BLaER1 treated with 17β-estradiol and CSF1 and Interleukin-3, amounts not matched to agents 10 nM and 100 nM (cell line): ENCODE data around the gene C1QB.

Experiments
- H3K27ac ChIP-seq, 11 experiments: shearing (Covaris generic); formaldehyde crosslinking; 2 replicates each; pipeline ENCODE4 v1.8.1; 2022
- H3K27me3 ChIP-seq, 11 experiments: shearing (Covaris generic); formaldehyde crosslinking; 2 replicates each; pipeline ENCODE4 v1.8.1; 2022
- H3K36me3 ChIP-seq, 11 experiments: shearing (Covaris generic); formaldehyde crosslinking; 2 replicates each; pipeline ENCODE4 v1.8.1; 2022
- H3K4me1 ChIP-seq, 10 experiments: shearing (Covaris generic); formaldehyde crosslinking; 2 replicates each; pipeline ENCODE4 v1.8.1; 2022
- H3K4me2 ChIP-seq, 11 experiments: shearing (Covaris generic); formaldehyde crosslinking; 2 replicates each; pipeline ENCODE4 v1.8.1; 2022
- H3K4me3 ChIP-seq, 10 experiments: shearing (Covaris generic); formaldehyde crosslinking; 2 replicates each; pipeline ENCODE4 v1.8.1; 2022
- H3K9ac ChIP-seq, 11 experiments: shearing (Covaris generic); formaldehyde crosslinking; 2 replicates each; pipeline ENCODE4 v1.8.1; 2022
- H3K9me3 ChIP-seq, 11 experiments: shearing (Covaris generic); formaldehyde crosslinking; replicated peaks in 1 of 11; 2 replicates each; pipeline ENCODE4 v1.8.1; 2022
- H4K20me1 ChIP-seq, 11 experiments: shearing (Covaris generic); formaldehyde crosslinking; 2 replicates each; pipeline ENCODE4 v1.8.1; 2022
- Cebpa-rat ChIP-seq, 11 experiments: shearing (Covaris generic); IDR thresholded peaks; 2 replicates each; pipeline ENCODE4 v1.8.1; 2022

C1QB gene

GRCh38 chr1:22652881-22653316, at the start of gene C1QB:
TSS of gene C1QB (plus strand) at chr1:22653236. CDS start at chr1:22659463, 6,227 bp downstream.
- peaks cover 15 to 83% (median 21%) of the 10 kb centered on the region in 10 experiments for H3K4me1 ChIP-seq
- H4K20me1 ChIP-seq = peaks cover 0 to 47% (median 0%) of the 10 kb centered on the region in 11 experiments; a peak in 6 of 22 replicates
- TF ChIP-seq Cebpa-rat (IDR thresholded peaks at IDR 0.05) = no peak
- no peaks in the 10 kb centered on the region for H3K9me3 ChIP-seq
- H3K4me2 ChIP-seq = peak within 1 kb of the TSS; percentile 23 to 98 (median 51); a peak in 19 of 22 replicates
- no peaks in the 10 kb centered on the region for H3K27me3 ChIP-seq
- H3K4me3 ChIP-seq = peak within 1 kb of the TSS in 3 of 10 experiments; percentile 58 to 75 (median 73); a peak in 6 of 20 replicates
- peaks cover 0 to 58% (median 0%) of the 10 kb centered on the region in 11 experiments; a peak in 4 of 22 replicates for H3K36me3 ChIP-seq
- peak within 1 kb of the TSS in 7 of 11 experiments; percentile 3 to 81 (median 38); a peak in 10 of 22 replicates for H3K27ac ChIP-seq
- peak within 1 kb of the TSS in 3 of 11 experiments; percentile 37 to 84 (median 81); a peak in 7 of 22 replicates for H3K9ac ChIP-seq

GRCh38 chr1:22606161-22606560, 46.9 kb upstream of the C1QB start:
- Histone ChIP-seq H4K20me1 (peaks cover 0 to 31% (median 6%) of the 10 kb centered on the region in 11 experiments; a peak in 10 of 22 replicates), H3K4me3 (no peak overlapping the region), H3K9ac (no peak overlapping the region), H3K36me3 (no peaks in the 10 kb centered on the region), H3K27me3 (peaks cover 19 to 41% (median 32%) of the 10 kb centered on the region in 11 experiments), H3K4me2 (peak overlapping the region in 7 of 11 experiments; percentile 0 to 44 (median 27); a peak in 7 of 22 replicates), H3K9me3 (no peaks in the 10 kb centered on the region), H3K27ac (no peak overlapping the region), H3K4me1 (peaks cover 0 to 22% (median 6%) of the 10 kb centered on the region in 10 experiments; a peak in 10 of 20 replicates)
- no peak for TF ChIP-seq Cebpa-rat (IDR thresholded peaks at IDR 0.05)

- H3K27ac ChIP-seq = no peak overlapping the region
- peaks cover 0 to 32% (median 6%) of the 10 kb centered on the region in 11 experiments; a peak in 11 of 22 replicates for H4K20me1 ChIP-seq
- no peak overlapping the region for H3K4me3 ChIP-seq
- H3K9ac ChIP-seq = no peak overlapping the region
- H3K4me1 ChIP-seq = peaks cover 0 to 22% (median 6%) of the 10 kb centered on the region in 10 experiments; a peak in 10 of 20 replicates
- no peak overlapping the region for H3K4me2 ChIP-seq
- no peaks in the 10 kb centered on the region for H3K36me3 ChIP-seq
- H3K9me3 ChIP-seq = no peaks in the 10 kb centered on the region
- no peak for TF ChIP-seq Cebpa-rat (IDR thresholded peaks at IDR 0.05)
- peaks cover 19 to 43% (median 32%) of the 10 kb centered on the region in 11 experiments for H3K27me3 ChIP-seq
Observed at GRCh38 chr1:22607154-22607553, 45.9 kb upstream of the C1QB start.

- H3K27me3 ChIP-seq = peaks cover 19 to 47% (median 34%) of the 10 kb centered on the region in 11 experiments
- no peak for TF ChIP-seq Cebpa-rat (IDR thresholded peaks at IDR 0.05)
- no peak overlapping the region for H3K4me3 ChIP-seq
- no peak overlapping the region for H3K9ac ChIP-seq
- H3K4me2 ChIP-seq = peak overlapping the region in 2 of 11 experiments; percentile 33 to 65; a peak in 3 of 22 replicates
- peaks cover 0 to 34% (median 6%) of the 10 kb centered on the region in 11 experiments; a peak in 10 of 22 replicates for H4K20me1 ChIP-seq
- H3K36me3 ChIP-seq = no peaks in the 10 kb centered on the region
- H3K9me3 ChIP-seq = no peaks in the 10 kb centered on the region
- peaks cover 0 to 22% (median 6%) of the 10 kb centered on the region in 10 experiments; a peak in 10 of 20 replicates for H3K4me1 ChIP-seq
- H3K27ac ChIP-seq = no peak overlapping the region
Observed at GRCh38 chr1:22608361-22608760, 44.7 kb upstream of the C1QB start.

GRCh38 chr1:22609291-22609690, 43.7 kb upstream of the C1QB start:
- no peak overlapping the region for H3K9ac ChIP-seq
- H3K4me3 ChIP-seq = no peak overlapping the region
- H3K27me3 ChIP-seq = peaks cover 19 to 56% (median 38%) of the 10 kb centered on the region in 11 experiments
- H4K20me1 ChIP-seq = peaks cover 0 to 39% (median 6%) of the 10 kb centered on the region in 11 experiments; a peak in 10 of 22 replicates
- no peaks in the 10 kb centered on the region for H3K36me3 ChIP-seq
- H3K4me2 ChIP-seq = no peak overlapping the region
- no peak overlapping the region for H3K27ac ChIP-seq
- TF ChIP-seq Cebpa-rat (IDR thresholded peaks at IDR 0.05) = no peak
- peaks cover 0 to 22% (median 6%) of the 10 kb centered on the region in 10 experiments; a peak in 10 of 20 replicates for H3K4me1 ChIP-seq
- H3K9me3 ChIP-seq = no peaks in the 10 kb centered on the region

- no peak for TF ChIP-seq Cebpa-rat (IDR thresholded peaks at IDR 0.05)
- peaks cover 1 to 21% (median 7%) of the 10 kb centered on the region in 10 experiments; a peak in 17 of 20 replicates for H3K4me1 ChIP-seq
- H3K4me3 ChIP-seq = no peak overlapping the region
- H4K20me1 ChIP-seq = peaks cover 0 to 51% (median 5%) of the 10 kb centered on the region in 11 experiments; a peak in 9 of 22 replicates
- H3K27me3 ChIP-seq = peaks cover 19 to 58% (median 40%) of the 10 kb centered on the region in 11 experiments
- no peaks in the 10 kb centered on the region for H3K36me3 ChIP-seq
- H3K9ac ChIP-seq = no peak overlapping the region
- H3K4me2 ChIP-seq = no peak overlapping the region
- no peak overlapping the region for H3K27ac ChIP-seq
- H3K9me3 ChIP-seq = no peaks in the 10 kb centered on the region
Observed at GRCh38 chr1:22611530-22611947, 41.5 kb upstream of the C1QB start.

GRCh38 chr1:22612671-22613571, 40.1 kb upstream of the C1QB start:
- Histone ChIP-seq H3K4me1 (peaks cover 14 to 33% (median 20%) of the 10 kb centered on the region in 10 experiments), H4K20me1 (peaks cover 0 to 44% (median 5%) of the 10 kb centered on the region in 11 experiments; a peak in 9 of 22 replicates), H3K9me3 (no peaks in the 10 kb centered on the region), H3K27ac (no peak overlapping the region), H3K9ac (no peak overlapping the region), H3K4me3 (no peak overlapping the region), H3K36me3 (no peaks in the 10 kb centered on the region), H3K27me3 (peaks cover 19 to 54% (median 41%) of the 10 kb centered on the region in 11 experiments), H3K4me2 (no peak overlapping the region)
- no peak for TF ChIP-seq Cebpa-rat (IDR thresholded peaks at IDR 0.05)

GRCh38 chr1:22613572-22613918, 39.5 kb upstream of the C1QB start:
- Histone ChIP-seq H3K36me3 (no peaks in the 10 kb centered on the region), H3K27ac (no peak overlapping the region), H3K9me3 (no peaks in the 10 kb centered on the region), H4K20me1 (peaks cover 0 to 43% (median 5%) of the 10 kb centered on the region in 11 experiments; a peak in 9 of 22 replicates), H3K4me2 (no peak overlapping the region), H3K4me3 (no peak overlapping the region), H3K4me1 (peaks cover 20 to 33% (median 26%) of the 10 kb centered on the region in 10 experiments), H3K9ac (no peak overlapping the region), H3K27me3 (peaks cover 13 to 53% (median 35%) of the 10 kb centered on the region in 11 experiments)
- TF ChIP-seq Cebpa-rat (IDR thresholded peaks at IDR 0.05) = no peak

- no peak for TF ChIP-seq Cebpa-rat (IDR thresholded peaks at IDR 0.05)
- H3K9ac ChIP-seq = no peak overlapping the region
- no peak overlapping the region for H3K4me3 ChIP-seq
- no peaks in the 10 kb centered on the region for H3K9me3 ChIP-seq
- peaks cover 24 to 35% (median 30%) of the 10 kb centered on the region in 10 experiments for H3K4me1 ChIP-seq
- no peaks in the 10 kb centered on the region for H3K36me3 ChIP-seq
- peaks cover 8 to 50% (median 31%) of the 10 kb centered on the region in 11 experiments for H3K27me3 ChIP-seq
- H3K27ac ChIP-seq = no peak overlapping the region
- H4K20me1 ChIP-seq = peaks cover 0 to 43% (median 4%) of the 10 kb centered on the region in 11 experiments; a peak in 9 of 22 replicates
- no peak overlapping the region for H3K4me2 ChIP-seq
Observed at GRCh38 chr1:22613951-22614350, 39.1 kb upstream of the C1QB start.
